GM12873 (cell line): ENCODE data around the gene ESRRG.

Experiments
- CTCF ChIP-seq: IDR thresholded peaks from 2 replicates; pipeline ENCODE4 v1.5.1; 2012; ENCODE audit warnings: low read depth, mild to moderate bottlenecking, moderate library complexity, low read length, control low read depth; ENCODE audit not compliant: insufficient read depth; ENCODE audit errors: missing control alignments

Gene ESRRG

DNA sequence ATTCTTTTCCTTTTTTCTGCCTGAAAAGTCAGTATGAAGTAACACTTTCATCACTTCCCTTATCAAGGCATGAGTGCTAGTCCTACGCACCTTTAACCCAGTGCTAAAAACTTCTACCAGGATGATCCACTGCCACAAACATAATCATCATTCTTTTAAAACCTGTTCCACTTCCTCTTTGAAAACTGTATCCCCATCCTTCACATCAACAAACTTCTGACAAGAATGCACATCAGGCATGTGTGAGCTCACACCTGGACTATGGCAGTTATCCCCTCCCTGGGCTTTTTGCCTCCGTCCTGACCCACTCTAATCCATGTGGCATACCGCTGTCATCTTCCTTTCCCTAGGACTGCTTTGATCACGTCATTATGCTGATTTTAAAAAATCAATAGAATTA is 70.2 kb downstream of the ESRRG start:
- TF ChIP-seq CTCF = no peak

DNA sequence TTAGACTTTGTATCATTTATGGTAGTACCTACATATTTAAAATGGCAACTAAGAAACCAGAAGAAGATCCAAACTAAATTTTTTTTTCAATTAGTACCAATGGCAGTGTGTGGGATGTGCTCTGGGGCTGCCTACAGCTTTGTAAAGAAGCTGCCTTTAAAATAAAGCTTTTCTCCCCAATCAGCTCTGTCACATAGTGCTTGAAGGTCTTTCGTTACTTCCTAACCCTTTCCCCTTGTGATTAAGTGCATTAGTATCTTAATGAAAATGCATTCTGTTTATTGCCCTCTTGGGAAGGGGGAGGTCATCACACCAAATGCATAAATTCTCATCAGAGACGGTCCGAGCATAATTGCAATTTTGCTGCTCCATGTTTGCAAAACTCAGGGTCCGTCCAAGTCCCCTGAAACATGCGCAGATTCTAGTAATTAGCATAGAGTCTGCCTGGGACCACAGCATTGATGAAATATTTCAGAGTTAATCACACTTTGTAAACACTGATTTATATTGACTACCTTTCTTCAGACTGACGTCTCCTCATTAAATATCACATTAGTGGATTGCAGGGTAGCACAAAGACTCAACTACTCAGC is 71.3 kb downstream of the ESRRG start:
- no peak for TF ChIP-seq CTCF

- TF ChIP-seq CTCF = no peak
Observed at GRCh38 chr1:216643176-216643575, 80.1 kb downstream of the ESRRG start.

- TF ChIP-seq CTCF = no peak
Observed at GRCh38 chr1:216641669-216642460, 81.4 kb downstream of the ESRRG start.

DNA sequence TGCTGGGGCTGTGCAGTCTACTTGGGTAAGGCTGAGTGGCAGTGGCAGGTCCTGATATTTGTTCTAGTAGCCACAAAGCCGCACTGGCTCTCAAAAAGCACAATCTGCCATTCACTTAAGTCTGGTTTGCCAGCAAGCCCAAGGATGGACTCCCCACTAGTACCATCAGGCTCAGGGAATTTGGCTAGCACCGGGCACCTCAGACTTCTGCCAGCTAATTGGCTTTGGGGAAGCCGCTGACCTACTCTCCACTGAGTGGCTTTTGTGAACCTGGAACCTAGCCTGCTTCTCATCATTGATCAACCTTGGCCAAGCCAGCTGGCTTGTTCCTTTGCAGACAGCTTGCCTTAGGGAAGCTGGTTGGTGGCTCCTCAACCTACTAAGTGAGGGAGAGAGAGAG is 83.1 kb downstream of the ESRRG start:
- TF ChIP-seq CTCF = no peak

GRCh38 chr1:216632980-216633379 is 90.2 kb downstream of the ESRRG start:
- no peak for TF ChIP-seq CTCF

DNA sequence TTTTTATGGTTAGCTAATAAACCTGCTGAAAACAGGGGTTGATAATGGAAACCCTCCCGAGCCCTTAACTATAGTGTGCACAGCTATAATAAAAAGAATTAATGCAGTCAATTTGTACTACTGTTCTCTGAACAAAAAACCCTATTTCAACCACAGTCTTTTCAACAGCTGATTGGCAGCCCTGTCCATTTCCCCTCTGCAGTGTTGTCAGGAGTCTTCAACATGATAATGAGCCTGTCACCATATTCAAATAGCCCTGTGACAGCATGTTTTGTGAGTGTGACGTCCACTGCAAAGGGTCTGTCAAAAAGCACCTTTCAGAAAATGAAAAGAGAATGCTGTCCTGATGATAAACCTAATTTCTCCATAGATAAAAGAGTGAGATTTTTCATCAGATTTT is 92.7 kb downstream of the ESRRG start:
- no peak for TF ChIP-seq CTCF
